Chondrocyte (in vitro differentiated cells): Measurements from ENCODE around the gene SLC24A2. TPM values are rescaled to one million over a fixed set of nuclear protein-coding genes. Genes with fewer than 3 reads are reported as not detected.

Experiments
- DNase-seq: peaks from one replicate; pipeline ENCODE4 v3.0.0; 2021; ENCODE audit warnings: mixed read lengths, low spot score
- H3K27ac Mint-ChIP-seq: one replicate; pipeline ENCODE4 v1.8.0; 2021; ENCODE audit warnings: mild to moderate bottlenecking, moderate library complexity, mixed read lengths; ENCODE audit not compliant: unreplicated experiment
- H3K27me3 Mint-ChIP-seq: 2 replicates; pipeline ENCODE4 v1.8.0; 2021; ENCODE audit warnings: low read depth, mixed read lengths
- H3K36me3 Mint-ChIP-seq: 2 replicates; pipeline ENCODE4 v1.8.0; 2021; ENCODE audit warnings: low read depth, mixed read lengths
- H3K4me1 Mint-ChIP-seq: 2 replicates; pipeline ENCODE4 v1.8.0; 2021; ENCODE audit warnings: low read depth, mild to moderate bottlenecking, mixed read lengths
- H3K4me3 Mint-ChIP-seq: one replicate; pipeline ENCODE4 v1.8.0; 2021; ENCODE audit warnings: mild to moderate bottlenecking, moderate library complexity, mixed read lengths; ENCODE audit not compliant: unreplicated experiment
- H3K9me3 Mint-ChIP-seq: 2 replicates; pipeline ENCODE4 v1.8.0; 2021; ENCODE audit warnings: low read depth, mixed read lengths
- CTCF ChIP-seq: fragments of 200-600 bp; sonication (generic); IDR thresholded peaks from 2 replicates; pipeline ENCODE4 v1.5.0; 2021; ENCODE audit warnings: antibody characterized with exemption, mild to moderate bottlenecking, moderate library complexity
- total RNA-seq: library from RNA; stranded (reverse); gene quantifications from 3 replicates; pipeline ENCODE4 v1.2.1, GENCODE V29; 2021

The SLC24A2 gene
- total RNA-seq, 1 donor from 2014 or later: not detected

DNA sequence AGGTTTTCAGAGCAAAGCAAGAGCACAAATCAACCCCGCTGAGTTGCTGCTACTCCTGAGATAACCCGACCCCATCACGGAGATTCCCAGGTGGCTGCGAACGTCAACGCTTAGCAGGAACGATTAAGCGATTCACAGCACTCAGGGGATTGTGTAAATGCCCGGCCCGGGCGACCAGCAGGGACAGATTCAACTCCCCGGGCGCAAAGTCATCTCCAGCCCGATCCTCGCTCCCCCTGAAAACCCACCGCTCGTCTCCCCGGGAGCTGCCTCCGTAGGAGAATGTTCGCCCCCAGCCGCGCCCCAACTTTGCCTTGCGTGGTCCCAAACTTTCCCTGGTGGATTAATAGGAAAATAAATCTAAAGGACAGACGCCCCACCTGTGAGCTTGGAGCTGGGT is 685 bp downstream of the SLC24A2 start:
- Mint-ChIP-seq H3K4me1 (peaks cover 4% of the 10 kb centered on the region), H3K27me3 (peaks cover 45% of the 10 kb centered on the region), H3K4me3 (no peak overlapping the region), H3K9me3 (peaks cover 6% of the 10 kb centered on the region), H3K27ac (no peak overlapping the region), H3K36me3 (no peaks in the 10 kb centered on the region)
- DNase-seq: no peak
- TF ChIP-seq CTCF: no peak

DNA sequence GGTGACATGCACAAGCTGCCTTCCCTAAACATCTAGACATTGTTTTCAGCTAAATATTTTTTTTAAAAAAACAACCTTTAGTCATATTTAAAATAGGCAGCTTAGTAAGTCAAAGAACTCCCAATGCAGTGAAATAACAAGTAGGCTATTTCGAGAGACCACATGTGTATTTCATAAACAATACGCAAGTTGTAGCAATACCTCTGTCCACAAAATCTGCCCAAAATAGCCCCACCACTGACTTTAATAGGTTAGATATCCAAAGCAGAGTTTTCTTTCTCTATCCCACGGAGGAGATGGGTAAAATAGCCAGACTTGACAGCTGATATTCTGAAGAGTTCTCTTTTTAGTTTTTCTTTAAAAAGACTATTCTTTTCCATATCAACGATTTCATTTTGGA is 1.2 kb downstream of the SLC24A2 start:
- H3K9me3 Mint-ChIP-seq: peaks cover 6% of the 10 kb centered on the region
- H3K36me3 Mint-ChIP-seq: no peaks in the 10 kb centered on the region
- DNase-seq: no peak
- peaks cover 45% of the 10 kb centered on the region for H3K27me3 Mint-ChIP-seq
- no peak overlapping the region for H3K27ac Mint-ChIP-seq
- TF ChIP-seq CTCF: no peak
- H3K4me1 Mint-ChIP-seq: peaks cover 4% of the 10 kb centered on the region
- no peak overlapping the region for H3K4me3 Mint-ChIP-seq

GRCh38 chr9:19785230-19785629 is 3.6 kb downstream of the SLC24A2 start:
- no peak overlapping the region for H3K4me3 Mint-ChIP-seq

GRCh38 chr9:19784136-19784535 is 4.7 kb downstream of the SLC24A2 start:
- Mint-ChIP-seq H3K4me3 (no peak overlapping the region), H3K9me3 (no peaks in the 10 kb centered on the region), H3K36me3 (no peaks in the 10 kb centered on the region), H3K27me3 (peaks cover 27% of the 10 kb centered on the region), H3K4me1 (peaks cover 3% of the 10 kb centered on the region), H3K27ac (no peak overlapping the region)
- TF ChIP-seq CTCF: no peak
- no peak for DNase-seq

More at GRCh38 chr9:19785230-19785629, 3.6 kb downstream of the SLC24A2 start:
- peaks cover 4% of the 10 kb centered on the region for H3K4me1 Mint-ChIP-seq
- peaks cover 38% of the 10 kb centered on the region for H3K27me3 Mint-ChIP-seq
- TF ChIP-seq CTCF: no peak
- no peaks in the 10 kb centered on the region for H3K9me3 Mint-ChIP-seq
- no peak overlapping the region for H3K27ac Mint-ChIP-seq
- no peaks in the 10 kb centered on the region for H3K36me3 Mint-ChIP-seq
- DNase-seq: no peak

DNA sequence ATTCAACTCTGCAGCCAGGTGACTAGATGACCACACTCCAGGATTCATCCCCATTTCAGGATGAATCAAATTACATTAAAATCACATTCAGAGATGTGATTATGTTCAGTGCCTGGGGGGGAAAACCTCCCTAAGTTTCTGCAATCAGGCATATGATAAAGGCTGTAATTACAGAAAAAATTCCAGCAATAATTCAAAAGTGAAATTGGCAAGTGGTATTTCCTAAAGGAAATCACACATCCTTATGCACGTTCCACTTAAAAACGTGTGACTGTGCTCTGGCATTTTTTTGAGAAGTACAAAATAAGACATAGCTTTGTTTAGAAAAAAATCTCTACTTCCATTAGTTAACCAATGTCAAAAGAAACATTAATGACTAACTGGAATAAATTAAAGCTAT is 5.3 kb downstream of the SLC24A2 start:
- TF ChIP-seq CTCF: no peak
- no peak overlapping the region for H3K27ac Mint-ChIP-seq

More for the DNA sequence above, 5.3 kb downstream of the SLC24A2 start:
- Mint-ChIP-seq H3K27me3 (peaks cover 28% of the 10 kb centered on the region), H3K9me3 (no peaks in the 10 kb centered on the region), H3K4me3 (no peak overlapping the region), H3K36me3 (no peaks in the 10 kb centered on the region), H3K4me1 (no peaks in the 10 kb centered on the region)
- no peak for DNase-seq
